Dendritic cell treated with granulocyte-macrophage colony-stimulating factor and Interleukin-4, amounts not matched to agents 40 ng/mL and 50 ng/mL, for 4 days (primary cell): ENCODE results near the gene TRIO.

Experiments
- H3K27ac Mint-ChIP-seq: one replicate; pipeline ENCODE4 v1.8.0; 2022; ENCODE audit warnings: mild to moderate bottlenecking, mixed read lengths
- H3K27me3 Mint-ChIP-seq: one replicate; pipeline ENCODE4 v1.8.0; 2022; ENCODE audit warnings: mild to moderate bottlenecking, mixed read lengths
- H3K36me3 Mint-ChIP-seq: one replicate; pipeline ENCODE4 v1.8.0; 2022; ENCODE audit warnings: low read depth, mixed read lengths
- H3K4me1 Mint-ChIP-seq: one replicate; pipeline ENCODE4 v1.8.0; 2022; ENCODE audit warnings: low read depth, mixed read lengths
- H3K4me3 Mint-ChIP-seq: one replicate; pipeline ENCODE4 v1.8.0; 2022; ENCODE audit warnings: mild to moderate bottlenecking, moderate library complexity, mixed read lengths
- H3K9me3 Mint-ChIP-seq: one replicate; pipeline ENCODE4 v1.8.0; 2022; ENCODE audit warnings: mixed read lengths
- intact Hi-C: fragments of 100-400 bp; cut with micrococcal nuclease; formaldehyde crosslinking; loops from one replicate; pipeline ENCODE4 v1.15.0; 2022

The TRIO gene

DNA sequence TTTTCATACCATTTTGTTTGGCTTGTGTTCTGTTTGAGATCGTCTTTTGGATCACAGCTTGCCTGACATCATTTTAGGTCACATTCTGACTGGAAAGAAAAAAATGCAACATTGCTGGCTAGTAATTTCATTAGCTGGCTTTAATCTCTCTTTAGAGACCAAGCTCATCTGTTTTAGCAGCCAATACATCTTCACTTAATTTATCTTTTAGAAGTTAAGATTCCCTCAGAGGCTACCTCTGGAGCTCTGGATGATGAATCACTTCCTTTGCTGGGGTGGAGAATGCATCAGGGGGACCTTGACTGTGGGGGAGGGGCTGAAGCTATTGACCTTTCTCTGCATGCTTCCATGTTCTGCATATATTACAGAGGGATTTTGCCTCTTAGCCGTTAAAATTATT lies 256.9 kb downstream of the TRIO start:
- peaks cover 82% of the 10 kb centered on the region for H3K36me3 Mint-ChIP-seq
- intact Hi-C loops, result loop anchor here (10.0 kb wide), 1 partner anchor 415 kb away; no protein-coding TSS in a partner anchor
- H3K4me1 Mint-ChIP-seq, result no peaks in the 10 kb centered on the region

DNA sequence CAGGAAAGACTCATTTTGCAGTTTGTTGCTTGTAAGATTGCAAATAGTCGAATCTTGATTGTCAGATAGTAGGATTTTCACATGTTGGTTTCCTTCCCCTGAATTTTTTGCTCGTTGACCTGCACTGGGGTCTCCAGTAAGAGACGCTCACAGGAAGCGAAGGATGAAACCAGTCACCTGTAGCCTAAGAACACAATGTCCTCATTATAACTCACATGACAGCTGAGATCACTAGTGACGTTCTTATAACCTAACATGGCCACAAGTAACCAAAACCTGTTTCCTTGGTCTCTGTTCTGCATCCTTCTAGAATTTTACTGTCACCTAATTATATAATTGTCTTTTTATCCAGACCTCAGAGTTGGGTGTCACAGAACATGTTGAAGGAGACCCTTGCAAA lies 257.5 kb downstream of the TRIO start:
- Mint-ChIP-seq H3K27ac (no peak overlapping the region), H3K36me3 (peaks cover 83% of the 10 kb centered on the region), H3K4me1 (no peaks in the 10 kb centered on the region), H3K9me3 (no peaks in the 10 kb centered on the region), H3K27me3 (no peaks in the 10 kb centered on the region), H3K4me3 (no peak overlapping the region)
- intact Hi-C loops, result loop anchor here (10.0 kb wide), 1 partner anchor 416 kb away; no protein-coding TSS in a partner anchor

More for the DNA sequence above, 256.9 kb downstream of the TRIO start:
- Mint-ChIP-seq H3K9me3 (no peaks in the 10 kb centered on the region), H3K27me3 (no peaks in the 10 kb centered on the region), H3K4me3 (no peak overlapping the region), H3K27ac (no peak overlapping the region)

DNA sequence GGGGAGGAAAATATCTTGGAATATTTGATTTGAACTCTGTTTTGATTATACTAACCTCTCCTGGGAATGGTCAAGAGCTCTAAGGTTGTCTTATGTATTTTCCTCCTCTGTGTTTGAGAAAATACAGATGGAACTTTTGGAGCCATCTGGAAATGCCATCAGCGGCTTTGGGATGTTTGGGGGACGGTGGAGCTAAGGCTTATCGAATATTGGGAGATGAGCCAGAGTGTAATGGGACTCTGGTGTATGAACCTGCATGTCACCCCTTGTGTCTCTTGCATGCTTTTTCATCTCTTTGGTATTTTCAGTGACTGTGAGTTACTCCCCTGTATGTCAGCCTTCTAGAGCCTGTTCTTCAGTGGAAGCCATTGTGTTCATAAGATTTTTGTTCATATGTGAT lies 258.5 kb downstream of the TRIO start:
- no peaks in the 10 kb centered on the region for H3K27me3 Mint-ChIP-seq
- no peaks in the 10 kb centered on the region for H3K4me1 Mint-ChIP-seq
- intact Hi-C loops, result loop anchor here (10.0 kb wide), 1 partner anchor 417 kb away; no protein-coding TSS in a partner anchor
- peaks cover 88% of the 10 kb centered on the region for H3K36me3 Mint-ChIP-seq
- no peak overlapping the region for H3K4me3 Mint-ChIP-seq
- H3K27ac Mint-ChIP-seq, result no peak overlapping the region
- H3K9me3 Mint-ChIP-seq, result no peaks in the 10 kb centered on the region

DNA sequence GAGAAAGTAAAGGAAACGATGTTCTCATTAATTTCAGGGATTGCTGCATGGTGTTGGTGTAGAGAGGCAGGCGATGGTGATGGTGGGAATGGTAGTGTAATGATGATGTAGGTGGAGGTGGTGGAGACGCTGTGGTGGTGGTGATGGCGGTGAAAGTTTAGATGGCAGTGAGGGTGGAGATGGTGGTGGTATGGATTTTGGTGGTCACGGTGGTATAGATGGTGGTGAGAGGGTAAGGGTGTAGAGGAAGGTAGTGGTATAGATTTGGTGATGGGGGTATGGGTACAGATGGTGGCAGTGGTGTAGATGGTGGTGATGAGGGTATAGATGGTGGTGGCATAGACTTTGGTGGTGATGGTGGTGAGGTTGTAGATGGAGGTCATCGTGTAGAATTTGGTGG lies 259.3 kb downstream of the TRIO start:
- Mint-ChIP-seq H3K36me3 (peaks cover 88% of the 10 kb centered on the region), H3K4me3 (no peak overlapping the region), H3K27me3 (no peaks in the 10 kb centered on the region), H3K4me1 (no peaks in the 10 kb centered on the region), H3K27ac (no peak overlapping the region), H3K9me3 (no peaks in the 10 kb centered on the region)
- intact Hi-C loops, result loop anchor here (10.0 kb wide), 1 partner anchor 418 kb away; no protein-coding TSS in a partner anchor

DNA sequence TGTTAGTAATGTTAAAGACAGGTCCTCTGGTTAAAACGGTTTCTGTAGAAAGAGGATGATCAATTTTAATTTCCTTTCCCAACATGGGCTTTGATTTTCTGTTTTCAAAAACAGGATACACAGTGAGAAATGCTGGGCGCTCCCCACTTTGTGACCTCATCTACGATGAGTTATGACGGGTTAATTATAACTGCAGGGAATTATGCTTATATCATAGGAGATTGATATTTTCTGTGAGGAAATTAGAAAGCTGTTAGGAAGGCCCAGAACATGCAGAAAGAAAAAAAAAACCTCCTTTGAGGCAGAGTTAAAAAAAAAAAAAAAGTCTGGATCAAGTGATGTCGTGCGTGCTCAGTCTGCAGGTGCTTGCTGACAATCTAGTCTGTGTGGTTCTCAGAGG lies 261.6 kb downstream of the TRIO start:
- no peaks in the 10 kb centered on the region for H3K4me1 Mint-ChIP-seq
- no peak overlapping the region for H3K4me3 Mint-ChIP-seq
- H3K27me3 Mint-ChIP-seq, result no peaks in the 10 kb centered on the region
- intact Hi-C loops, result loop anchor here (10.0 kb wide), 1 partner anchor 420 kb away; no protein-coding TSS in a partner anchor
- peaks cover 92% of the 10 kb centered on the region for H3K36me3 Mint-ChIP-seq
- no peak overlapping the region for H3K27ac Mint-ChIP-seq
- no peaks in the 10 kb centered on the region for H3K9me3 Mint-ChIP-seq

DNA sequence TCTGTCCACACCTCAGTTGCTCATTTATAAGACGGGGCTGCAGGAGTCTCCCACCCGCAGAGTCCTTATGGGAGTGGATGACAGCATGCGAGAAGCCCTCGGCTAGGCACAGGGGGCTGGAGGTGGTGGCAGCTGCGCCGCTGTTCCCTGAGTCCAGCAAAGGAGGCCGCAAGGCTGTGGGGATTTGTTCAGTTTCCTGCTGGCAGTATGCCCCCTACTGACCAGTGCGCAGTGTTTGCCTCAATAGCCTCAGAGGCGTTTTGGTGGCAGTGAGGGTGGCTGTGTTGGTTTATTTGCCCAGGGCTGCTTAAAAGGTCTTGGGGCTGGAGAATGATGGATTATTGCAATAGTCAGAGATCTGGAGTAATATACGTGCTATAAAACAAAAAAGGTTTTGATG lies 262.1 kb downstream of the TRIO start:
- no peak overlapping the region for H3K27ac Mint-ChIP-seq
- no peaks in the 10 kb centered on the region for H3K4me1 Mint-ChIP-seq

DNA sequence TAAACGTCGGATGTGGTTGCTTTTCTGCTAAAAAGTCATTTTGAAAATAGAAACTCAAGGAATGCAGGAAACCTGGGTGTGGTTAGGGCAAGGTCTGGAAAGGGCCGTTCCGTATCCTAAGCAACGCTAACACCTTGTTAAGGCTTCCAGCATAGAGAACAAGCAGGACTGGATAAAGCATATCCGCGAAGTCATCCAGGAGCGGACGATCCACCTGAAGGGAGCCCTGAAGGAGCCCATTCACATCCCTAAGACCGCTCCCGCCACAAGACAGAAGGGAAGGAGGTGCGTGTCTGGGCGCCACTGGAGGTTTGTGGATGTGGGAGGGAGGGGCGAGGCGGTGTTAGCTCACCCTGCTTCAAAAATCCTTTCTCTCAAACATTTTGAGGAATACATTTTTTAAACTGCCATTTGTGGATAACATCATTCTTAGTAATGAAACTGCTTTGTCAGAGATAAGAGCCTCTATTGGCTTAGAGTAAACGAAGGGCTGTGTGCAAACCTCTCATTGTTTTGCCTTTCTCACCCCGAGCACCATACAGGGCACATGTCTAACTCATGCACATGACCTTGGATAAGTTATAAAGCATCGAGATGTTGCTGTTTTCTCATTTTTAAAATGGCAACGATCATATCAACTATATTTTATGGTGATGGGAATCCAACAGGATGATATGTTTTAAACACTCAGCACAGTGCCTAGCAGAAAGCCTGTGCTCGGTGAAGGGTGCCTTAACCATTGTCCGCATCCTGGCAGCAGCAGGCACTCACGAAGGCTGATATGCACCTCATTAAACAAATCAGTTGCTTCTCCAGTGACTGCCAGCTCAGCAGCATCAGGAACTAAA lies 262.8 kb downstream of the TRIO start:
- Mint-ChIP-seq H3K27ac (no peak overlapping the region), H3K4me1 (no peaks in the 10 kb centered on the region), H3K9me3 (no peaks in the 10 kb centered on the region), H3K36me3 (peaks cover 93% of the 10 kb centered on the region), H3K4me3 (no peak overlapping the region), H3K27me3 (no peaks in the 10 kb centered on the region)
- intact Hi-C loops, result loop anchor here (10.0 kb wide), 1 partner anchor 421 kb away; no protein-coding TSS in a partner anchor

More for the DNA sequence above, 262.1 kb downstream of the TRIO start:
- Mint-ChIP-seq H3K27me3 (no peaks in the 10 kb centered on the region), H3K36me3 (peaks cover 93% of the 10 kb centered on the region), H3K4me3 (no peak overlapping the region), H3K9me3 (no peaks in the 10 kb centered on the region)
- intact Hi-C loops, result loop anchor here (10.0 kb wide), 1 partner anchor 420 kb away; no protein-coding TSS in a partner anchor

DNA sequence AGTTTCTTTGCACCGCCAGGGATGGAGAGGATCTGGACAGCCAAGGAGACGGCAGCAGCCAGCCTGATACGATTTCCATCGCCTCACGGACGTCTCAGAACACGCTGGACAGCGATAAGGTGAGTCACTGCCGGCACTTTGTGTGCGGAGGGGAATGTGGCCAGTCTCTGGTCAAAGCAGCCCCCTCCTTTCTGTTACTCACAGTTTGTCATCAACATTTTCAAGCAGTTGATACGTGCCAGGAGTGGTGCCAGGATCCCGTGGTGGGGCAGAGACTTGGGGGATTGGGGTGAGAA lies 263.4 kb downstream of the TRIO start:
- Mint-ChIP-seq H3K9me3 (no peaks in the 10 kb centered on the region), H3K36me3 (peaks cover 93% of the 10 kb centered on the region), H3K4me1 (no peaks in the 10 kb centered on the region), H3K27ac (no peak overlapping the region), H3K27me3 (no peaks in the 10 kb centered on the region), H3K4me3 (no peak overlapping the region)
- intact Hi-C loops, result loop anchor here (10.0 kb wide), 1 partner anchor 422 kb away; no protein-coding TSS in a partner anchor

DNA sequence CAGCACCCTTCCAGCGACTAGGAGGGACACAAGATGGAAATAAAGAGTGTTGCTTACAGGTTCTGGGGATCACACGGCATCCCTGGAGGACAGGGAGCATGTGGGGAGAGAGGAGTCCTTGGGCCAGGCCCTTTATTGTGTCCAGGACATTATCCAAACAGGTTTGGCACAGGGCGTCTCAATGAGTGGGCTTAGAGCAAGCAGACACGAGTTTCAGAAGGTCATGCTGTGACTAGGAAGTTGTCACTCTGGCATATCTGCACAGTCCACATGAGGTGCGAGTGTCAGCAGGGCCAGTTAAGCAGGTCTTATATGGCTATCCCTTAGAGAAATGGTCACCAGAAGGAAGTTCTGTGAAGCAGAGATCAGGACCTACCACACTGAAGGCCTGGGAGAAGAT lies 263.9 kb downstream of the TRIO start:
- Mint-ChIP-seq H3K36me3 (peaks cover 95% of the 10 kb centered on the region), H3K9me3 (no peaks in the 10 kb centered on the region), H3K27me3 (no peaks in the 10 kb centered on the region), H3K27ac (no peak overlapping the region), H3K4me3 (no peak overlapping the region), H3K4me1 (no peaks in the 10 kb centered on the region)
- intact Hi-C loops, result loop anchor here (10.0 kb wide), 1 partner anchor 422 kb away; no protein-coding TSS in a partner anchor

DNA sequence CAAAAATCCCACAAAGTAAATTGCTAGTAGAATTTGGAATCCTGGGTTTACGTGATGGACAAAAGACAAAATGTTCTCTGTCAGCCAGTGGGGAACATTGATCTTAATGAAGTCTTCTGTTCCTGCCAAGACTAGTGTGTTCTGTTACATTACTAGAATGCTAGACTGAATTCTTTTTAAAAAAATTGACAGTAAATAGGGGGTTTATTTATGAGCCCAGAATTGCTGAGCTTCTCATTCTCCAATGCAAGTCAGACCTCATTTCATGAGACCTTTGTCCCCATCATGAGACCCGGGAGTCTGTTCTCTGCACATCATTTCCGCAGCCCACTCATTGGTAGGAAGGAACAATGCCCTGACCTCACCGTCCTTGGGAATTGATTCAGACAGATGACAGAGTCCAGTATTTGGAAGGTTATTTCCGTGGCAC lies 264.6 kb downstream of the TRIO start:
- no peak overlapping the region for H3K27ac Mint-ChIP-seq
- no peaks in the 10 kb centered on the region for H3K9me3 Mint-ChIP-seq
- H3K4me1 Mint-ChIP-seq, result no peaks in the 10 kb centered on the region
- H3K4me3 Mint-ChIP-seq, result no peak overlapping the region
- no peaks in the 10 kb centered on the region for H3K27me3 Mint-ChIP-seq
- peaks cover 95% of the 10 kb centered on the region for H3K36me3 Mint-ChIP-seq
- intact Hi-C loops, result loop anchor here (10.0 kb wide), 1 partner anchor 423 kb away; no protein-coding TSS in a partner anchor

DNA sequence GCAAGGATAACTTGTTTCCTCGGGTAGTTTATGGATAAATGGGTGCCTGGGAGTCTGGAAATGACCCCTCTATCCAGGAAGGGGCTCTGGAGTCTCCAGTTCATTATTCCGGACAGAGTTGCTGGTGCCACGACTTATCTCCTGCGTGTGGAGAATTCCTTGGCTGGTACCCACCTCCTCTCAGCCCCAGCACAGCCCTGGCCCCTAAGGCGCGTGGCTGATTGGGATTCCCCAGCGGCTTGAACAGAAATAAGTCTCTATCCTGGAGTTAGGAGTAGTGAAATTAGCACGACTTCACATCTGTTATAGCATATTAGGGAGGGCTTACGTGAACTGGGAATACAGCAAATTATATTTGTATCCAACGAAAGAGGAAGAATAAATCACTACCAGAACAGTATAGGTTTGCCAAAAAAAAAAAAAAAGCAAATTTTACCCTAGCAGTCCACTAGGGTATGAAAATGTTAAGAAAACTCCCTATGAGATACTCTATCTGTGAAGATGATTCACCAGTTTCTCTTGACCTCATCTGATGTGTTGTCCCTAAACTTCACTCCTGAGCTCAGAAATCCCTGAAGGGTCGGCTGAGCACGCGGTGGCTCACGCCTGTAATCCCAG lies 265.9 kb downstream of the TRIO start:
- H3K4me1 Mint-ChIP-seq, result no peaks in the 10 kb centered on the region
- no peaks in the 10 kb centered on the region for H3K9me3 Mint-ChIP-seq
- intact Hi-C loops, result loop anchor here (10.0 kb wide), 1 partner anchor 424 kb away; no protein-coding TSS in a partner anchor

DNA sequence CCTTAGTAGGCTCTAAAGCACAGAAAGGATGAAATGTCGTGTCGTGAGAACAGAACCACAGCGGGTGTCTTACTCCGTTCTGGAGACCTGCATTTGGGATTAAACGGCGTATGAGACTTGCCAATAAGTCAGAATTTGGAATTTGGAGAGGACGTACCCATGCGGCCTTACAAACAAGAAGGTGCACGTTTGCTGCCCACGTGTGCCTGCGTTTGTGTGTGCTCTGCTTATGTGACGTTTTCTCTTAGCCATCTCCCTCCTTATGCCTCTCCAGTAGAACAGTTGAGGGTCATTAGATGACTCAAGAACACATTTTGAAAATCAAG lies 266.9 kb downstream of the TRIO start:
- intact Hi-C loops, result no loop called here
- H3K4me1 Mint-ChIP-seq, result no peaks in the 10 kb centered on the region
- no peaks in the 10 kb centered on the region for H3K9me3 Mint-ChIP-seq
- H3K36me3 Mint-ChIP-seq, result peaks cover 95% of the 10 kb centered on the region
- no peaks in the 10 kb centered on the region for H3K27me3 Mint-ChIP-seq
- H3K4me3 Mint-ChIP-seq, result no peak overlapping the region
- H3K27ac Mint-ChIP-seq, result no peak overlapping the region

More for the DNA sequence above, 265.9 kb downstream of the TRIO start:
- no peak overlapping the region for H3K27ac Mint-ChIP-seq
- peaks cover 95% of the 10 kb centered on the region for H3K36me3 Mint-ChIP-seq
- no peak overlapping the region for H3K4me3 Mint-ChIP-seq
- no peaks in the 10 kb centered on the region for H3K27me3 Mint-ChIP-seq

DNA sequence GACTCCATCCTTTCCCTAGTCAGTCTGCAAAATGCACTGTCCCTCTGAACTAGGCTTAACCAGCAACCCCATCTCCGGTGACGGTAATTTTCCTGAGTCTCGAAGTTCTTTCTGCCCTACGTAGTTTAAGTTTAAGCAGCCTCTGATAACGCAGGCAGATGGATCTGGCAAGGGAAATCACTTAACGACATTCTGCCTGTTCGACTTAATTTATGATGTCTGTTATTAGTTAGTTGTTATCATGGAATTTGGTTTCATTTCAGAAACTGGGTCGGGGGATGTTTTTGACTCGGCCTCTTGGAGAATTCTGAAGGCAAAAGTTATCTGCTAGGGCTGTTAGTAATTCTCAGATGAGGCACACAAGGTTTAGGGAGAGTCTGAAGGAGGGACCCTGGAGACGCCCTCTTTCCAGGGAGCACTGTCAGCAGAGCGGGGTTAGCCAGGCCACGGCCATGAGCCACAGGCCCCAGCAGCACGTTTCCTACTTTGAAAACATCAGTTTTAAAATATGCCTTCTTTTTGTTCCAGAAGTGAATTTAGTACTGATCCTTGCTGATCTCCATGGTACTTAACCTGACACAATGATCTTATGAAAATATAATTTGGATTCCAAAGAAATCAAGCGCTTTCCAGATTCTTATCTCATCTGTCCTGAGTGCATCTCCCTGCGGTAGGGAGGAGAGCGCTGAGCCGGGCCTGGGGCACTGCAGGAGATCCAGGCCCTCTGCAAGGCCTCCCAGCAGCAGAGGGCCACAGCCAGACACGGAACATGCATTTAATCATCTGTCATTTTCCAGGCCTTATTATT lies 267.5 kb downstream of the TRIO start:
- Mint-ChIP-seq H3K9me3 (no peaks in the 10 kb centered on the region), H3K4me3 (no peak overlapping the region), H3K36me3 (peaks cover 95% of the 10 kb centered on the region), H3K27ac (no peak overlapping the region), H3K4me1 (no peaks in the 10 kb centered on the region), H3K27me3 (no peaks in the 10 kb centered on the region)
- intact Hi-C loops, result no loop called here

DNA sequence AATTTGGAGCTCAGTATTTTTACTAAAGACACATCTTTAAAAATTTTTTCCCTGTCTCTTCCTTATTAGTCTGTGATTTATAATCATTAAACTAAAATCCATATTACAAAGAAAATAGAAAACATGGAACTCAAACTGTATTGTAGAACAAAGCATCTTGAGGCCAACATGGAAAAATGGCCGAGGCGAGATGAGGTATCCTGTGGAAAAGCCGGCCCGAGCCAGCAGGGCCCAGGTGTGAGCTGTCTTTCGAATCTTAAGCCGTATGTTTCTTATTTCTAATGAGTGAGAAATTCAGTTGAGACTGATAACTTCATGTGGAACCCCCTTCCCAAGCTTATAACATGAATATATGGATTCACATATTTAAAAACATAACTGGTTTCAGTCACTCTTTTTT lies 268.1 kb downstream of the TRIO start:
- no peaks in the 10 kb centered on the region for H3K4me1 Mint-ChIP-seq
- H3K27ac Mint-ChIP-seq, result no peak overlapping the region
- H3K27me3 Mint-ChIP-seq, result no peaks in the 10 kb centered on the region
- H3K9me3 Mint-ChIP-seq, result no peaks in the 10 kb centered on the region
- intact Hi-C loops, result no loop called here
- H3K4me3 Mint-ChIP-seq, result no peak overlapping the region
- H3K36me3 Mint-ChIP-seq, result peaks cover 91% of the 10 kb centered on the region
